OCI-LY7 (cell line): Measurements from ENCODE around the gene GNAQ. TPM values are rescaled to one million over a fixed set of nuclear protein-coding genes. Genes with fewer than 3 reads are reported as not detected.

Source experiments
- BruUV-seq: library from RNA; stranded (reverse); fragments of 400-500 nt; replicated peaks from 2 replicates; lab custom pipeline; 2021; lab: Mats Ljungman, UMichigan
- CTCF ChIA-PET: fragments of 300-600 bp; sonication (Branson Sonifier 250); formaldehyde crosslinking; loops from one replicate; lab custom pipeline; 2022; ENCODE audit warnings: antibody characterized with exemption; ENCODE audit not compliant: unreplicated experiment; lab: Charles Lee
- POLR2A ChIA-PET: fragments of 300-600 bp; sonication (Branson Sonifier 250); formaldehyde crosslinking; loops from one replicate; lab custom pipeline; 2022; ENCODE audit warnings: antibody characterized with exemption; lab: Charles Lee
- DNase-seq: peaks from one replicate; pipeline ENCODE4 v3.0.0-alpha.2; 2015; ENCODE audit warnings: low spot score
- H2AFZ ChIP-seq: fragments of 200-600 bp; sonication (generic), shearing (Covaris generic); 2 replicates; pipeline ENCODE4 v1.6.1; 2014; ENCODE audit warnings: mild to moderate bottlenecking, antibody characterized with exemption, low read length, moderate library complexity
- H3K27ac ChIP-seq: fragments of 200-600 bp; sonication (generic); 2 replicates; pipeline ENCODE4 v1.5.1; 2014; ENCODE audit warnings: mixed run types, low read depth, mild to moderate bottlenecking, moderate library complexity, low read length, inconsistent platforms; ENCODE audit not compliant: poor library complexity, severe bottlenecking
- H3K36me3 ChIP-seq: fragments of 200-600 bp; sonication (generic); 2 replicates; pipeline ENCODE4 v1.6.1; 2014; ENCODE audit warnings: mild to moderate bottlenecking, antibody characterized with exemption, low read length, moderate library complexity, mixed read lengths; ENCODE audit not compliant: insufficient read depth
- H3K4me1 ChIP-seq: fragments of 200-600 bp; sonication (generic); 2 replicates; pipeline ENCODE4 v1.5.1; 2014; ENCODE audit warnings: mild to moderate bottlenecking, low read length; ENCODE audit not compliant: insufficient read depth, poor library complexity, severe bottlenecking
- H3K4me2 ChIP-seq: fragments of 200-600 bp; sonication (generic); 2 replicates; pipeline ENCODE4 v1.6.1; 2014; ENCODE audit warnings: mild to moderate bottlenecking, low read length
- H3K4me3 ChIP-seq: fragments of 200-600 bp; sonication (generic); 2 replicates; pipeline ENCODE4 v1.5.1; 2014; ENCODE audit warnings: mild to moderate bottlenecking, low read depth, low read length; ENCODE audit not compliant: poor library complexity, severe bottlenecking
- H3K79me2 ChIP-seq: fragments of 200-600 bp; sonication (generic); 2 replicates; pipeline ENCODE4 v1.6.1; 2016; ENCODE audit warnings: low read depth, mild to moderate bottlenecking, low read length, moderate library complexity, mixed read lengths; ENCODE audit not compliant: insufficient read depth
- H3K9me2 ChIP-seq: fragments of 200-600 bp; sonication (generic); 2 replicates; pipeline ENCODE4 v1.6.1; 2016; ENCODE audit warnings: mild to moderate bottlenecking, low read length, mixed read lengths; ENCODE audit not compliant: insufficient read depth
- H3K9me3 ChIP-seq: fragments of 200-600 bp; sonication (generic); 2 replicates; pipeline ENCODE4 v1.6.1; 2014; ENCODE audit warnings: mild to moderate bottlenecking, mixed run types, low read length, mixed read lengths
- H4K20me1 ChIP-seq: fragments of 200-600 bp; sonication (generic); 2 replicates; pipeline ENCODE4 v1.6.1; 2014; ENCODE audit warnings: mild to moderate bottlenecking, antibody characterized with exemption, low read length, moderate library complexity, mixed read lengths; ENCODE audit not compliant: insufficient read depth
- EZH2phosphoT487 ChIP-seq: fragments of 200-600 bp; sonication (generic); IDR thresholded peaks from 2 replicates; pipeline ENCODE4 v1.6.1; 2018; ENCODE audit warnings: low read depth, borderline replicate concordance, mild to moderate bottlenecking, mixed run types, antibody characterized with exemption, low read length, moderate library complexity, mixed read lengths
- intact Hi-C: fragments of 100-400 bp; cut with micrococcal nuclease; formaldehyde crosslinking; loops from one replicate; pipeline ENCODE4 v1.10.0; 2022; ENCODE audit not compliant: unreplicated experiment
- total RNA-seq, 2 experiments: library from RNA; depleted of rRNA in 1 of 2; stranded (reverse); fragments of >200 nt in 1 of 2; shearing (Covaris generic) in 1 of 2; gene quantifications; 2 replicates each; pipeline ENCODE4 v1.2.3, GENCODE V29; 2014 to 2022
- TF ChIP-seq, protein P1 (sequence below): fragments of 200-600 bp; sonication (generic); conservative IDR thresholded peaks from 2 replicates; pipeline ENCODE4 v1.5.1; 2014; ENCODE audit warnings: mild to moderate bottlenecking, antibody characterized with exemption, low read length, moderate library complexity, mixed read lengths

Gene GNAQ
- total RNA-seq, 2 experiments from 2014 or later = not detected

DNA sequence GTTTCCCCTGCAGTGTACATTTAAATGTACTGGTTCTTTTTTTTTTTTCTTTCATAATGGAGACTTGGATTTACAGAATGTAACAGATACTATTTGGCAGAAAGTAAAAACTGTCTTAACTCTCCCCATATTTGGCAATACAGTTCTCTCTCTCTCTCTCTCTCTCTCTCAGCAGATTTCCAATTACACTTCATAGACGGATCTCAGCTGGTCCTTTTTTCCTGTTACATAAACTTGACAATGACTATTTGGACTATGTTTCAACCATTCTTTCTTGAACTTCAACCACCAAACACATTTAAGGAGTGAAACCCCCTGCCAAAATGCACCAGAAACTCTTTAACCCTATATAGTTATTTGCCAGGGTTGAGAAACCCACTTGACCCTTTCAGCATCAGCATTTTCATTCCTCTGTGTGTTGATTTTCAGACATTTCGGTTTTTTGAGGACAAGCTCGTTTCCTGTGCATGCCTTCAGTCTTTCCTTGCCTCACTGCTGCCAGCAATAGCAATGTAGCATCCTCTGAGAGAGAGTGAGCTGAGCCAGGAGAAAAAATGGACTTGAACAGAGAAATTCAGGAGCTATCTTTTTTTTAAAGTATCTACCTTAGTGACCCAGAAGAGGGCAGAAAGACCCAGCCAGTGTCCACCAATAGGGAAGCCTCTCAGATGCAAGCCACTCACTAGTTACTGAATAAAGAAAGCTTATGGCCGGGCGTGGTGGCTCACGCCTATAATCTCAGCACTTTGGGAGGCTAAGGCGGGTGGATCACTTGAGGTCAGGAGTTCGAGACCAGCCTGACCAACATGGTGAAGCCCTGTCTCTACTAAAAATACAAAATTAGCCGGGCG lies 357.4 kb downstream of the GNAQ start:
- Histone ChIP-seq H3K4me3 (no peak overlapping the region), H3K9me2 (no peaks in the 10 kb centered on the region), H3K79me2 (no peaks in the 10 kb centered on the region), H3K4me2 (no peak overlapping the region), H4K20me1 (no peaks in the 10 kb centered on the region), H3K36me3 (no peaks in the 10 kb centered on the region), H3K4me1 (no peaks in the 10 kb centered on the region), H2AFZ (no peak overlapping the region), H3K27ac (no peak overlapping the region), H3K9me3 (no peaks in the 10 kb centered on the region)
- BruUV-seq = no TSS peak
- intact Hi-C loops = no loop called here
- ChIA-PET POLR2A (interaction anchor here (0.6 kb wide), 1 partner anchor 377 kb away, joined by 4 read pairs; no protein-coding TSS in a partner anchor), CTCF (interaction anchor here (0.6 kb wide), 1 partner anchor 9 kb away, joined by 4 read pairs; no protein-coding TSS in a partner anchor)
- DNase-seq = no peak
- TF ChIP-seq, protein P1, sequence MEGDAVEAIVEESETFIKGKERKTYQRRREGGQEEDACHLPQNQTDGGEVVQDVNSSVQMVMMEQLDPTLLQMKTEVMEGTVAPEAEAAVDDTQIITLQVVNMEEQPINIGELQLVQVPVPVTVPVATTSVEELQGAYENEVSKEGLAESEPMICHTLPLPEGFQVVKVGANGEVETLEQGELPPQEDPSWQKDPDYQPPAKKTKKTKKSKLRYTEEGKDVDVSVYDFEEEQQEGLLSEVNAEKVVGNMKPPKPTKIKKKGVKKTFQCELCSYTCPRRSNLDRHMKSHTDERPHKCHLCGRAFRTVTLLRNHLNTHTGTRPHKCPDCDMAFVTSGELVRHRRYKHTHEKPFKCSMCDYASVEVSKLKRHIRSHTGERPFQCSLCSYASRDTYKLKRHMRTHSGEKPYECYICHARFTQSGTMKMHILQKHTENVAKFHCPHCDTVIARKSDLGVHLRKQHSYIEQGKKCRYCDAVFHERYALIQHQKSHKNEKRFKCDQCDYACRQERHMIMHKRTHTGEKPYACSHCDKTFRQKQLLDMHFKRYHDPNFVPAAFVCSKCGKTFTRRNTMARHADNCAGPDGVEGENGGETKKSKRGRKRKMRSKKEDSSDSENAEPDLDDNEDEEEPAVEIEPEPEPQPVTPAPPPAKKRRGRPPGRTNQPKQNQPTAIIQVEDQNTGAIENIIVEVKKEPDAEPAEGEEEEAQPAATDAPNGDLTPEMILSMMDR = no peak
- no peak for TF ChIP-seq EZH2phosphoT487

DNA sequence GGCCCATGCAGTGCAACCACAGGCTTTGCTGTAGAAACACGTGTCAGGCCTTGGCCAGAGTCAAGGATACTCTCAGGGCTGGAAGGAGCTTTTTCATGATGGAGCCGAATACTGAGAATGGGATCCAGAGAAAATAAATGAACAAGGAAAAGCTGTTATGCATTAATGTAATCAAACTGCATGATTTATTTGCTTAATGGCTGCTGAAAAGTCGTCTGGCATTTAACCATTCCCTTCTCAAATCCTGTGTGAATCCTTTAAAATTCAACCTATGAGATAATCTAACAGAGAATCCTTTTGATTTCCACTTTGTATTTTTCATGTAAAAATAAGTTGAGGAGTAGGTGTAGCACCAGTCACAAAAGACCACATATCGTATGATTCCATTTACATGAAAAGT lies 359.4 kb downstream of the GNAQ start:
- H3K4me1 ChIP-seq = no peaks in the 10 kb centered on the region
- intact Hi-C loops = no loop called here
- H3K9me3 ChIP-seq = no peaks in the 10 kb centered on the region
- no peak overlapping the region for H2AFZ ChIP-seq
- no TSS peak for BruUV-seq
- no peak overlapping the region for H3K4me2 ChIP-seq
- CTCF ChIA-PET = no interaction called here
- no peak overlapping the region for H3K27ac ChIP-seq
- POLR2A ChIA-PET = no interaction called here
- no peaks in the 10 kb centered on the region for H3K79me2 ChIP-seq
- H3K4me3 ChIP-seq = no peak overlapping the region
- DNase-seq = no peak
- no peaks in the 10 kb centered on the region for H3K36me3 ChIP-seq
- TF ChIP-seq EZH2phosphoT487 = no peak
- TF ChIP-seq, protein P1 = no peak
- no peaks in the 10 kb centered on the region for H4K20me1 ChIP-seq
- no peaks in the 10 kb centered on the region for H3K9me2 ChIP-seq

DNA sequence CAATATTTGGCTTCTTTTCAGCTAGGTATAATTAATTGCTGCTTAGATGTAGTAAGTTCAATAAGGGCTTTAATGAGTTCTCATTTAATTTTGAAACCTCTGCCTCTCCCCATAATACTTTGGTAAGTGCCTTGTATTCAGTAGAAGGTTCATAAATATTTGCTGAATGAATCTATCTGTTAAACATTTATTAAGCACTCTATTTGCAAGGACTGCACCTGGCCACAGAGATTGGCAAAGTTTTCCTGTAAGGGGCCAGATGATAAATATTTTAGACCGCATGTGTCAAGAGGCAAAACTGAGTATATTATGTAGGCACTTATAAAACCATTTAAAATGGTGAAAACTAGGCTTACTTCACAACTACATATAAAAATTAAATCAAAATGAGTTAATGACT lies 364.5 kb downstream of the GNAQ start:
- BruUV-seq = no TSS peak
- no peaks in the 10 kb centered on the region for H3K9me2 ChIP-seq
- no peak for TF ChIP-seq EZH2phosphoT487
- TF ChIP-seq, protein P1 = no peak
- ChIA-PET POLR2A (no interaction called here), CTCF (no interaction called here)
- H3K9me3 ChIP-seq = no peaks in the 10 kb centered on the region
- H3K27ac ChIP-seq = no peak overlapping the region
- no peak for DNase-seq
- H3K4me2 ChIP-seq = no peak overlapping the region
- no peak overlapping the region for H2AFZ ChIP-seq
- no peaks in the 10 kb centered on the region for H3K4me1 ChIP-seq
- H3K4me3 ChIP-seq = no peak overlapping the region
- H4K20me1 ChIP-seq = no peaks in the 10 kb centered on the region
- H3K36me3 ChIP-seq = no peaks in the 10 kb centered on the region
- no peaks in the 10 kb centered on the region for H3K79me2 ChIP-seq
- intact Hi-C loops = no loop called here
